CD4-positive, alpha-beta T cell (primary cell): ENCODE data around the gene PGM1. TPM values are rescaled to one million over a fixed set of nuclear protein-coding genes. Genes with fewer than 3 reads are reported as not detected.

Experiments used
- ATAC-seq: fragments of 200-7000 bp; cut with Tn5 transposase; one replicate; pipeline ENCODE4 v1.10.0; 2022; ENCODE audit warnings: mild to moderate bottlenecking; ENCODE audit not compliant: poor library complexity
- CTCF ChIA-PET: fragments of 350-600 bp; sonication (Branson Sonifier 250); formaldehyde crosslinking; loops from one replicate; lab custom pipeline; 2021; ENCODE audit warnings: antibody characterized with exemption, inconsistent platforms; lab: Charles Lee
- POLR2A ChIA-PET: fragments of 350-600 bp; sonication (Branson Sonifier 250); formaldehyde crosslinking; loops from one replicate; lab custom pipeline; 2021; ENCODE audit warnings: antibody characterized with exemption, inconsistent platforms; lab: Charles Lee
- DNase-seq, 14 experiments: peaks; one replicate each; pipeline ENCODE4 v3.0.0-alpha.2; 2013 to 2020; ENCODE audit warnings: mixed read lengths in 2 of 14
- H3K27ac ChIP-seq, 2 donors: one replicate each; pipeline versions ENCODE4 v1.5.1 to v1.7.0; 2013; ENCODE audit warnings: low read length in 2 of 2, low read depth in 1 of 2, mild to moderate bottlenecking in 1 of 2
- H3K27me3 ChIP-seq, 2 experiments: 1 replicate in 1 of 2; 2 replicates in 1 of 2; pipeline versions ENCODE4 v1.6.1 to v1.7.0; 2013; ENCODE audit warnings: low read length in 2 of 2, control low read depth in 1 of 2, mild to moderate bottlenecking in 1 of 2, moderate library complexity in 1 of 2; ENCODE audit not compliant: insufficient read depth in 2 of 2, control insufficient read depth in 1 of 2
- H3K36me3 ChIP-seq: one replicate; pipeline ENCODE4 v1.6.1; 2013; ENCODE audit warnings: low read length, control low read depth; ENCODE audit not compliant: insufficient read depth
- H3K4me1 ChIP-seq: one replicate; pipeline ENCODE4 v1.6.1; 2013; ENCODE audit warnings: low read length, control low read depth; ENCODE audit not compliant: insufficient read depth
- H3K4me3 ChIP-seq: one replicate; pipeline ENCODE4 v1.5.1; 2013; ENCODE audit warnings: mild to moderate bottlenecking, low read length, moderate library complexity
- H3K9me3 ChIP-seq, 2 experiments: 1 replicate in 1 of 2; 2 replicates in 1 of 2; pipeline versions ENCODE4 v1.6.1 to v1.7.0; 2013; ENCODE audit warnings: low read length in 2 of 2, mild to moderate bottlenecking in 2 of 2, control low read depth in 1 of 2, moderate library complexity in 1 of 2; ENCODE audit not compliant: control insufficient read depth in 1 of 2, insufficient read depth in 1 of 2
- H3K27ac Mint-ChIP-seq: one replicate; pipeline ENCODE4 v1.8.0; 2020; ENCODE audit warnings: mixed read lengths
- H3K27me3 Mint-ChIP-seq: one replicate; pipeline ENCODE4 v1.8.0; 2021; ENCODE audit warnings: mixed read lengths
- H3K36me3 Mint-ChIP-seq: one replicate; pipeline ENCODE4 v1.8.0; 2021; ENCODE audit warnings: low read depth, mixed read lengths
- H3K4me1 Mint-ChIP-seq: one replicate; pipeline ENCODE4 v1.8.0; 2021; ENCODE audit warnings: low read depth, mixed read lengths
- H3K4me3 Mint-ChIP-seq: one replicate; pipeline ENCODE4 v1.8.0; 2020; ENCODE audit warnings: mild to moderate bottlenecking, mixed read lengths
- H3K9me3 Mint-ChIP-seq: one replicate; pipeline ENCODE4 v1.8.0; 2020; ENCODE audit warnings: mixed read lengths
- intact Hi-C, 2 experiments: fragments of 100-400 bp; cut with DNase I in 1 of 2; cut with micrococcal nuclease in 1 of 2; formaldehyde crosslinking; loops; one replicate each; pipeline versions ENCODE4 v1.15.1 to v1.9.0; 2023 to 2025; cut with DNase I, micrococcal nuclease
- total RNA-seq, 174 experiments: library from RNA in 2 of 174; stranded (reverse) in 2 of 174; gene quantifications; one replicate each; pipeline ENCODE4 v1.2.3 and lab custom pipeline; 2021 to 2026
- TF ChIP-seq, protein P1 (sequence below): fragments of 200-600 bp; IDR thresholded peaks from one replicate; pipeline ENCODE4 v1.8.0; 2022; ENCODE audit warnings: antibody characterized with exemption, mild to moderate bottlenecking

Gene PGM1
- total RNA-seq, 2 experiments from 2014 or later = 5.4 to 5.6 TPM

DNA sequence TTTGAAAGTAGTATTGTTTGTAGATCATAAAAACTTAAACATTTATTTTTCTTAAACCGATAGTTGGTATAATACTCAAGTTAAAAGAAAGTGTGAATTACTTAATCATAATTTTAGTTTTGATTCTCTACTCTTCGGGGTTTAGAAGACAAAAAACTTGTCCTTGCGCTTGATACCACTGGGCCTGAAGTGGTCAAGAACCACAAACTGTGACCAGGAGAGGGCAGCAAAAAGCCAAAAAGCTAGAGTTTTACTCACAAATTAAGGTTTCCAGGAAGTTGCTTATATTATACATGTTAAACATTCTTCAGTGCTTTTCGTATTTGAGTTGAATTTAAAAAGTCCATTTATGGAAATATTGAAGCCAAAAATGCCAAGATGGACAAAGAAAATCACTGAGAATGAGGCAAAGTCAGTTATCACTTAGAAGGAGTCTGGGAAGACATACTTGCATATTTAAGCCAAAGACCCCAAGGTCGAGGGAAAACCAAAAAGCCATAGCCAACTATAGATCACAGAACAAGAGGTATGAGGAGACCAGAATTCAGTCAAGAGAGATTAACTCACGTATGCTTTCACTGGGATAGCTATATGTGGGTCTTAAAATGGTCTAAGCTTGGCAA lies 35.7 kb upstream of the PGM1 start:
- no peaks in the 10 kb centered on the region for H3K4me1 Mint-ChIP-seq
- H3K27ac Mint-ChIP-seq = no peak overlapping the region
- POLR2A ChIA-PET = no interaction called here
- Histone ChIP-seq H3K9me3 (no peaks in the 10 kb centered on the region), H3K27me3 (no peaks in the 10 kb centered on the region), H3K27ac (no peak overlapping the region), H3K4me3 (no peak overlapping the region), H3K4me1 (no peaks in the 10 kb centered on the region), H3K36me3 (peaks cover 3% of the 10 kb centered on the region)
- no peaks in the 10 kb centered on the region for H3K9me3 Mint-ChIP-seq
- TF ChIP-seq, protein P1, sequence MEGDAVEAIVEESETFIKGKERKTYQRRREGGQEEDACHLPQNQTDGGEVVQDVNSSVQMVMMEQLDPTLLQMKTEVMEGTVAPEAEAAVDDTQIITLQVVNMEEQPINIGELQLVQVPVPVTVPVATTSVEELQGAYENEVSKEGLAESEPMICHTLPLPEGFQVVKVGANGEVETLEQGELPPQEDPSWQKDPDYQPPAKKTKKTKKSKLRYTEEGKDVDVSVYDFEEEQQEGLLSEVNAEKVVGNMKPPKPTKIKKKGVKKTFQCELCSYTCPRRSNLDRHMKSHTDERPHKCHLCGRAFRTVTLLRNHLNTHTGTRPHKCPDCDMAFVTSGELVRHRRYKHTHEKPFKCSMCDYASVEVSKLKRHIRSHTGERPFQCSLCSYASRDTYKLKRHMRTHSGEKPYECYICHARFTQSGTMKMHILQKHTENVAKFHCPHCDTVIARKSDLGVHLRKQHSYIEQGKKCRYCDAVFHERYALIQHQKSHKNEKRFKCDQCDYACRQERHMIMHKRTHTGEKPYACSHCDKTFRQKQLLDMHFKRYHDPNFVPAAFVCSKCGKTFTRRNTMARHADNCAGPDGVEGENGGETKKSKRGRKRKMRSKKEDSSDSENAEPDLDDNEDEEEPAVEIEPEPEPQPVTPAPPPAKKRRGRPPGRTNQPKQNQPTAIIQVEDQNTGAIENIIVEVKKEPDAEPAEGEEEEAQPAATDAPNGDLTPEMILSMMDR = no peak
- peak in 5 of 14 experiments; percentile 3 to 33 (median 22) for DNase-seq
- ATAC-seq = no peak
- no peaks in the 10 kb centered on the region for H3K27me3 Mint-ChIP-seq
- no peak overlapping the region for H3K4me3 Mint-ChIP-seq
- peaks cover 12% of the 10 kb centered on the region for H3K36me3 Mint-ChIP-seq
- intact Hi-C loops = no loop called here
- CTCF ChIA-PET = no interaction called here

- Mint-ChIP-seq H3K9me3 (no peaks in the 10 kb centered on the region), H3K27ac (no peak overlapping the region), H3K36me3 (peaks cover 6% of the 10 kb centered on the region), H3K4me1 (no peaks in the 10 kb centered on the region), H3K27me3 (no peaks in the 10 kb centered on the region), H3K4me3 (no peak overlapping the region)
- Histone ChIP-seq H3K36me3 (peaks cover 3% of the 10 kb centered on the region), H3K4me3 (no peak overlapping the region), H3K27me3 (no peaks in the 10 kb centered on the region), H3K9me3 (no peaks in the 10 kb centered on the region), H3K4me1 (no peaks in the 10 kb centered on the region), H3K27ac (no peak overlapping the region)
- no peak for ATAC-seq
- ChIA-PET CTCF (no interaction called here), POLR2A (interaction anchor here (0.6 kb wide), 1 partner anchor 226 kb away, joined by 3 read pairs; no protein-coding TSS in a partner anchor)
- no peak for DNase-seq
- intact Hi-C loops = no loop called here
- TF ChIP-seq, protein P1 = no peak
These were observed 33.9 kb upstream of the PGM1 start for GRCh38 chr1:63559357-63559756.

DNA sequence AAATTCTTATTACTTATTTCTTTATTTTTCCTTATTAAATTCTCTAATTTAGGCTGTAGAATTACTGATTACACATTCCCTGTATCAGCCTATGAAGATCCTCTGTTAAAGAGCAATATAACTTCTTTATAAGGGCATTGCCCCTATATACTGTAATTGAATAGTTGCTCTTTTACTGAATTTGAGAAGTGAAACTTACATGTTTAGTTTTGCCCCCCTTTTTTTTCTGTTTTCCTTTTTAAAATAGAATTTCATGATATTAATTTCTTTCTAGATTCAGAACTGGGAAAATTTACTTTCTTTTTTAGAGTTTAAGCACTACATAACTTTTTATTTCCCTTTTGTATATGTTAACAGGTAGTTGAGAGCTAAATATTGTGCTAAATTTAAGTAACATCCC lies 29.5 kb upstream of the PGM1 start:
- no peak for DNase-seq
- Mint-ChIP-seq H3K9me3 (no peaks in the 10 kb centered on the region), H3K36me3 (peaks cover 6% of the 10 kb centered on the region), H3K27me3 (no peaks in the 10 kb centered on the region), H3K4me1 (no peaks in the 10 kb centered on the region), H3K27ac (no peak overlapping the region), H3K4me3 (no peak overlapping the region)
- ATAC-seq = no peak
- ChIA-PET POLR2A (no interaction called here), CTCF (no interaction called here)
- Histone ChIP-seq H3K36me3 (no peaks in the 10 kb centered on the region), H3K27ac (no peak overlapping the region), H3K27me3 (no peaks in the 10 kb centered on the region), H3K9me3 (no peaks in the 10 kb centered on the region), H3K4me1 (no peaks in the 10 kb centered on the region), H3K4me3 (no peak overlapping the region)
- TF ChIP-seq, protein P1 = no peak
- intact Hi-C loops = no loop called here
